Nephron (organoid): ENCODE results near the gene RIPOR1.

Source experiments
- H3K27ac Mint-ChIP-seq, 3 experiments: 2 replicates each; pipeline ENCODE4 v1.8.0; 2020; ENCODE audit warnings: mixed read lengths in 3 of 3, mild to moderate bottlenecking in 2 of 3, moderate library complexity in 1 of 3
- H3K27me3 Mint-ChIP-seq: 2 replicates; pipeline ENCODE4 v1.8.0; 2021; ENCODE audit warnings: low read depth, mild to moderate bottlenecking, moderate library complexity, mixed read lengths
- H3K36me3 Mint-ChIP-seq: 2 replicates; pipeline ENCODE4 v1.8.0; 2020; ENCODE audit warnings: low read depth, mixed read lengths
- H3K4me1 Mint-ChIP-seq: 2 replicates; pipeline ENCODE4 v1.8.0; 2020; ENCODE audit warnings: mixed read lengths
- H3K4me3 Mint-ChIP-seq, 3 experiments: 2 replicates each; pipeline ENCODE4 v1.8.0; 2020; ENCODE audit warnings: mild to moderate bottlenecking in 3 of 3, mixed read lengths in 3 of 3, moderate library complexity in 2 of 3
- H3K9me3 Mint-ChIP-seq: 2 replicates; pipeline ENCODE4 v1.8.0; 2020; ENCODE audit warnings: mixed read lengths
- CTCF ChIP-seq, 3 experiments: fragments of 200-600 bp; sonication (generic); IDR thresholded peaks; one replicate each; pipeline ENCODE4 v1.5.0; 2021; ENCODE audit warnings: antibody characterized with exemption in 3 of 3; ENCODE audit not compliant: unreplicated experiment in 3 of 3

RIPOR1 gene

DNA sequence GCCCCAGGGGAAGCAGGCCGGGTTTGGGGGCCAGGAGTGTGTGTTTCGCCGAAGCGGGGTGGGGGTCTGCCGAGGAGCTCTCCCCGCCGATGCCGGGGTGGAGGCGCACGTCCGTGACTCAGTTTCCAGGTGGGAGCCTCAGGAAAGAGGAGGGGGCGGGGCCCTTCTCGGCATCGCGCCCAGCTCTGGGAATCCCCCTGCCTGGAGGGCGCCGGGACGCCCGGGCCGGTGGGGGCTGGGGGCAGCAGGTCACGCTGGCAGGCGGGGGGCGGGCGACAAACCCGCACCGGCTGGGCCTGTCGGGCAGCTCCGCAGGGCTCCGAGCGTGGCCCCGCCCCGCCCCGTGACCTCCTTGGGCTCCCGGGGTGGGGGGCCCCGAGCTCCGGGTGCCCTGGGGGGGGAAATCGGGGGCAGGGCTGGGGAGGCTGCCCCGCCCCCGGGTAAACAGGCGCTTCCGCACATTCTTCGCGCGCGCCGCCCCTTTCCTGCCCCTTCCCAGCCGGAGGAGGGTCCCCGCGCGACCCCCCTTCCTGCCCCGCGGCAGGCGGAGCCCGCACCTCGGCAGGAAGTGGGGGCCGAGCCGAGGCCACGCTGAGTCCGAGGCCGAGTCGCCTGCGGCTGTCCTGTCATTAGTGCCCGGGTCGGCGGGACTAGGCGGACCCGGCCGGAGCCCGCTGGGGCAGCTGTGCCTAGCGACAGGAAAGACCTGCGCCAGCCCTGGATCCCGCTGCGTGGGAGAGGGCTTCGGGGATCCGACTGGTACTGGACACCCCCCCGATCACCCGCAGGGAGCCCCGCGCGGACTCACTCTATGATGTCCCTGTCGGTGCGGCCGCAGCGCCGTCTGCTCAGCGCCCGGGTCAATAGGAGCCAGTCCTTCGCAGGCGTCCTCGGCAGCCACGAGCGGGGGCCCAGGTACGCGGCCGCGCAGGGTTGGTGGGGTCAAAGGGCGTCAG, 9.3 kb downstream of the RIPOR1 start:
- peaks cover 40% of the 10 kb centered on the region for H3K27me3 Mint-ChIP-seq

DNA sequence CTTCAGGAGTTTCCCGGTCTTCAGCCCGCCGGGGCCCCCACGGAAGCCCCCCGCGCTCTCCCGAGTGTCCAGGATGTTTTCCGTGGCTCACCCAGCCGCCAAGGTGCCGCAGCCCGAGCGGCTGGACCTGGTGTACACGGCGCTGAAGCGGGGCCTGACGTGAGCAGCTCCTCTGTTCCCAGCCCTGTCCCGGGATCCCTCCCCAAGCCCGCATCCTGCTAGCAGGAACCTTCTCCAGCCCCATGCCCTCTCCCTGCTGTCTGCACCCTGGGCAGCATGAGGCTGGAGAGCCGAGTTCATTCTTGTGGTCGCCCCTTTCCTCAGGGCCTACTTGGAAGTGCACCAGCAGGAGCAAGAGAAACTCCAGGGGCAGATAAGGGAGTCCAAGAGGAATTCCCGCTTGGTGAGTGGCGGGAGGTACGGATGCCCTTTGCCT, 10.1 kb downstream of the RIPOR1 start:
- Mint-ChIP-seq H3K27ac (peak overlapping the region in 2 of 3 experiments; percentile 18 to 24), H3K36me3 (peaks cover 33% of the 10 kb centered on the region), H3K4me3 (peak overlapping the region; percentile 74 to 82 (median 77)), H3K27me3 (peaks cover 38% of the 10 kb centered on the region), H3K4me1 (peaks cover 18% of the 10 kb centered on the region), H3K9me3 (no peaks in the 10 kb centered on the region)
- TF ChIP-seq CTCF (IDR thresholded peaks at IDR 0.05; ENCODE audit: unreplicated experiment in 3 of 3) = no peak

More for the DNA sequence above, 9.3 kb downstream of the RIPOR1 start:
- peak overlapping the region; percentile 53 to 81 (median 77) for H3K4me3 Mint-ChIP-seq
- TF ChIP-seq CTCF (IDR thresholded peaks at IDR 0.05; ENCODE audit: unreplicated experiment in 3 of 3) = no peak
- no peaks in the 10 kb centered on the region for H3K9me3 Mint-ChIP-seq
- peaks cover 23% of the 10 kb centered on the region for H3K4me1 Mint-ChIP-seq
- H3K36me3 Mint-ChIP-seq = peaks cover 36% of the 10 kb centered on the region
- H3K27ac Mint-ChIP-seq = no peak overlapping the region

DNA sequence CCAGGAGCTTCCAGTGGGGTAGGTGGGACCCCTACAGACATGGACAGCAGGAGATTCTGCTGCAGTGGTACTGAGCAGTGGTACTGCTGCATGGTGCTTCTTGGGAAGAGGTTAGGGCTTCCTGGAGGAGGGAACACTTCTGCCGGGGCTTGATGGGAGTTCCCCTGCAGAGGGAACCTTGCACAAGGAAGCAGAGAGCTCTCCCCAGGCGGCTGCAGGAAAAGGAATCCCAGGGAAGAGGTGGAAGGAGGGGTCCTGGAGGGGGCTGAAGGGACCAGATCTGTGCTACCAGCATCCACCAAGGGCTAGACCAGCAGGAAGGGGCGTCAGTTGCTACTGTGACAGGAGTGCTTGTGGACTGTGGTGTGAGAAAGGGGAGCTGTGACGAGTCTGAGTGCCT, 10.6 kb downstream of the RIPOR1 start:
- no peaks in the 10 kb centered on the region for H3K9me3 Mint-ChIP-seq
- H3K27me3 Mint-ChIP-seq = peaks cover 38% of the 10 kb centered on the region
- no peak for TF ChIP-seq CTCF (IDR thresholded peaks at IDR 0.05; ENCODE audit: unreplicated experiment in 3 of 3)
- peak overlapping the region in 1 of 3 experiments; percentile 24 for H3K27ac Mint-ChIP-seq
- peak overlapping the region; percentile 74 to 82 (median 77) for H3K4me3 Mint-ChIP-seq
- peaks cover 38% of the 10 kb centered on the region for H3K36me3 Mint-ChIP-seq
- peaks cover 18% of the 10 kb centered on the region for H3K4me1 Mint-ChIP-seq

- H3K4me3 Mint-ChIP-seq = peak overlapping the region; percentile 72 to 82 (median 74)
- H3K9me3 Mint-ChIP-seq = no peaks in the 10 kb centered on the region
- H3K36me3 Mint-ChIP-seq = peaks cover 42% of the 10 kb centered on the region
- TF ChIP-seq CTCF (IDR thresholded peaks at IDR 0.05; ENCODE audit: unreplicated experiment in 3 of 3) = no peak
- H3K27me3 Mint-ChIP-seq = peaks cover 37% of the 10 kb centered on the region
- no peak overlapping the region for H3K27ac Mint-ChIP-seq
- peaks cover 18% of the 10 kb centered on the region for H3K4me1 Mint-ChIP-seq
Measured at GRCh38 chr16:67539691-67540635, 11.3 kb downstream of the RIPOR1 start.

GRCh38 chr16:67540756-67541155, 12.1 kb downstream of the RIPOR1 start:
- Mint-ChIP-seq H3K4me3 (peak overlapping the region; percentile 38 to 72 (median 61)), H3K9me3 (no peaks in the 10 kb centered on the region)

More at GRCh38 chr16:67540756-67541155, 12.1 kb downstream of the RIPOR1 start:
- Mint-ChIP-seq H3K36me3 (peaks cover 42% of the 10 kb centered on the region), H3K4me1 (peaks cover 15% of the 10 kb centered on the region), H3K27me3 (peaks cover 30% of the 10 kb centered on the region), H3K27ac (no peak overlapping the region)
- TF ChIP-seq CTCF (IDR thresholded peaks at IDR 0.05; ENCODE audit: unreplicated experiment in 3 of 3) = no peak
